ENCODE data around the gene TMEM81. TPM values are rescaled to one million over a fixed set of nuclear protein-coding genes. Genes with fewer than 3 reads are reported as not detected.

Gene TMEM81
- total RNA-seq, 1 donor, result 1.8 TPM

DNA sequence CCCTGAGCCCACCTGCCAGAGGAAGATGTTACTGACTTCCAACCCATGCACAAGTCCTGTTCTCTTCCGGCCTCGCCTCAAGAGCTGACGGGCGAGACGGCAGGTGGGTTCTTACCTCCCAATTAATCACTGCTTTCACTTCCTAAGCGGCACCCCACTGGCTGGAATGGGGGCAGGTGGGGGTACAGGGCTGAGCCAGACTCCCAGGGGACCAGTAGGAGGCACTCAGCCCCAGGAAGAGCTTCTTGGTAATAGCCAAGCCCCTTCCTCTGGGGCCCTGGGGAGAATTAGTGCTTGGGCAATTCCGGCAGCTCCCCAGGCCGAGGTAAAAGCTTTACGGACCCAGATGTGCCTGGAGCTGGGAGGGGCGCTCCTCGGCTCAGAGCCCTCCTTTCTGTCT is 31.6 kb downstream of the TMEM81 start:
- H3K36me3 ChIP-seq (ENCODE audit: insufficient read depth, low read length), result no peaks in the 10 kb centered on the region
- H3K4me3 ChIP-seq (ENCODE audit: insufficient read depth, low read length), result no peak overlapping the region
- TF ChIP-seq, protein P1, sequence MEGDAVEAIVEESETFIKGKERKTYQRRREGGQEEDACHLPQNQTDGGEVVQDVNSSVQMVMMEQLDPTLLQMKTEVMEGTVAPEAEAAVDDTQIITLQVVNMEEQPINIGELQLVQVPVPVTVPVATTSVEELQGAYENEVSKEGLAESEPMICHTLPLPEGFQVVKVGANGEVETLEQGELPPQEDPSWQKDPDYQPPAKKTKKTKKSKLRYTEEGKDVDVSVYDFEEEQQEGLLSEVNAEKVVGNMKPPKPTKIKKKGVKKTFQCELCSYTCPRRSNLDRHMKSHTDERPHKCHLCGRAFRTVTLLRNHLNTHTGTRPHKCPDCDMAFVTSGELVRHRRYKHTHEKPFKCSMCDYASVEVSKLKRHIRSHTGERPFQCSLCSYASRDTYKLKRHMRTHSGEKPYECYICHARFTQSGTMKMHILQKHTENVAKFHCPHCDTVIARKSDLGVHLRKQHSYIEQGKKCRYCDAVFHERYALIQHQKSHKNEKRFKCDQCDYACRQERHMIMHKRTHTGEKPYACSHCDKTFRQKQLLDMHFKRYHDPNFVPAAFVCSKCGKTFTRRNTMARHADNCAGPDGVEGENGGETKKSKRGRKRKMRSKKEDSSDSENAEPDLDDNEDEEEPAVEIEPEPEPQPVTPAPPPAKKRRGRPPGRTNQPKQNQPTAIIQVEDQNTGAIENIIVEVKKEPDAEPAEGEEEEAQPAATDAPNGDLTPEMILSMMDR (IDR thresholded peaks at IDR 0.05; ENCODE audit: extremely low read depth, low read depth, low read length), result no peak
- no peak overlapping the region for H3K4me2 ChIP-seq (ENCODE audit: insufficient read depth, low read length)
- H4K20me1 ChIP-seq (ENCODE audit: insufficient read depth, low read length), result no peaks in the 10 kb centered on the region
- H3K4me1 ChIP-seq (ENCODE audit: insufficient read depth, low read length), result no peaks in the 10 kb centered on the region
- H3K79me2 ChIP-seq (ENCODE audit: insufficient read depth, low read length), result no peaks in the 10 kb centered on the region
- no peak overlapping the region for H3K27ac ChIP-seq (ENCODE audit: low read depth, low read length)
- no peak overlapping the region for H2AFZ ChIP-seq (ENCODE audit: low read length)
- no peaks in the 10 kb centered on the region for H3K9me3 ChIP-seq (ENCODE audit: low read depth, low read length)
- DNase-seq (ENCODE audit: insufficient read length, low spot score, missing footprints), result no peak
- peaks cover 5% of the 10 kb centered on the region for H3K27me3 ChIP-seq (ENCODE audit: insufficient read depth, low read length)

DNA sequence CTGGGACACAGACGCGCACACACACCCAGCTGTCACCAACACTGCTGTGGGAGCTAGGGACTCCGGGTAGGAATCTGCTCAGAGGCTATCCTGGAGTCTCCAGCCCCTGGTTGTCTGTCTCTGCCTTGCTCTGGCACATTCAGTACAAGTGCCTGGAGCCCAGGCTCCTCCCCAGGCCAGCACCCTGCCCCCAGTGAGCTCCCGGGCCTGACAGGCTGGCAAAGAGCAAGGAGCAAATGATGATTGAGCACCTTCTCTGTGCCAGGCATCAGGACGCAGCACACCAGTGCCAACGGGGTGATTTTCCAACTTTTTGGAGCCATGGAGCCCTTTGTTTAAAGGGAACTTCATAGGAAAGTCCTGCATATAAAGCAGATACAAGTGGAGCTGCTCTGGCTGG is 34.8 kb downstream of the TMEM81 start:
- H2AFZ ChIP-seq (ENCODE audit: low read length), result no peak overlapping the region
- no peaks in the 10 kb centered on the region for H3K79me2 ChIP-seq (ENCODE audit: insufficient read depth, low read length)
- no peaks in the 10 kb centered on the region for H3K9me3 ChIP-seq (ENCODE audit: low read depth, low read length)
- TF ChIP-seq, protein P1 (IDR thresholded peaks at IDR 0.05; ENCODE audit: extremely low read depth, low read depth, low read length), result no peak
- peaks cover 28% of the 10 kb centered on the region for H3K27me3 ChIP-seq (ENCODE audit: insufficient read depth, low read length)
- no peak for DNase-seq (ENCODE audit: insufficient read length, low spot score, missing footprints)
- no peaks in the 10 kb centered on the region for H3K36me3 ChIP-seq (ENCODE audit: insufficient read depth, low read length)
- no peak overlapping the region for H3K4me3 ChIP-seq (ENCODE audit: insufficient read depth, low read length)
- H4K20me1 ChIP-seq (ENCODE audit: insufficient read depth, low read length), result no peaks in the 10 kb centered on the region
- no peak overlapping the region for H3K27ac ChIP-seq (ENCODE audit: low read depth, low read length)
- no peak overlapping the region for H3K4me2 ChIP-seq (ENCODE audit: insufficient read depth, low read length)
- no peaks in the 10 kb centered on the region for H3K4me1 ChIP-seq (ENCODE audit: insufficient read depth, low read length)

DNA sequence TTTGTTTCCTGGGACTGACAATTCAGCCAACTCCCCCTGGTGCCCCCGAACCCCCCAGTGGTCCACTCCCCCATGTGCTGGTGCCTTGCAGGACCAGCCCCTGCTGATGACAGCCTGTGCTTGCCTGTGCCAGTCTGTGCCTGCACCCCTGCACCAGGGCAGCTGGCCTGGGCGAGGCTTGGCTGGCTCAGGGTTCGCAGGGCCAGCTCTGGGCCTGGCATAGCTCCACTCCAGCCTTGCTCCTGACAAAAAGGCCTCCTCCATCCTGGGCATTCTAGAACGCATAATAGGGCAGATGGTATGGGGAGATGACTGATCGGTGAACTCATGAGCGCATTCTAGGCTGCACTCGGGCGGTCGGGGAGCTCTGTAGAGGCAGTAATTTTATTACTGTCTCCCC is 35.9 kb downstream of the TMEM81 start:
- H3K4me3 ChIP-seq (ENCODE audit: insufficient read depth, low read length), result no peak overlapping the region
- TF ChIP-seq, protein P1 (IDR thresholded peaks at IDR 0.05; ENCODE audit: extremely low read depth, low read depth, low read length), result no peak
- H3K36me3 ChIP-seq (ENCODE audit: insufficient read depth, low read length), result no peaks in the 10 kb centered on the region
- no peak overlapping the region for H3K4me2 ChIP-seq (ENCODE audit: insufficient read depth, low read length)
- H3K4me1 ChIP-seq (ENCODE audit: insufficient read depth, low read length), result no peaks in the 10 kb centered on the region
- no peak overlapping the region for H2AFZ ChIP-seq (ENCODE audit: low read length)
- H3K9me3 ChIP-seq (ENCODE audit: low read depth, low read length), result no peaks in the 10 kb centered on the region
- H3K27me3 ChIP-seq (ENCODE audit: insufficient read depth, low read length), result peaks cover 38% of the 10 kb centered on the region
- no peak overlapping the region for H3K27ac ChIP-seq (ENCODE audit: low read depth, low read length)
- no peaks in the 10 kb centered on the region for H3K79me2 ChIP-seq (ENCODE audit: insufficient read depth, low read length)
- DNase-seq (ENCODE audit: insufficient read length, low spot score, missing footprints), result no peak
- H4K20me1 ChIP-seq (ENCODE audit: insufficient read depth, low read length), result no peaks in the 10 kb centered on the region

DNA sequence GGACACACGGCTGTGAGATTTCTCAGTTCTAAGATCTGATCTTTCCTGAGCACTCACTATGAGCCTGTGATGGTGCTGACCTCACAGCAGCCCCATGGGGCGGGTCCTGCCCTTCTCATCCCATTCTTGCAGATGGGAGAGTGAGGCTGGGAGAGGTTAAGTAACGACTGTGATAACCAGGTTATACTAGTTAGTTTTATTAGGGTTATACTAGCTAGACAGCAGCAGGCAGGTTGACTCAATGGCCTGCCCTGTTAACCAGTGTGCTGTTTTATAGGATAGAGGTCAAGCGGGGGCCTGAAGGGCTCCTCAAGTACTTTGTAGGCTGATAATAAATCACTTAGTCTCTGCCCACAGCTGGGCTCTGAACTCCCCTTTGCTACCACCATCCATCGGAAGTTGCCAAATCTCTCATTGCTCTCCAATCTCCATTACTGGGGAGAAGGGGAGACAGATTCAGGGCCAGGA is 36.5 kb downstream of the TMEM81 start:
- DNase-seq (ENCODE audit: insufficient read length, low spot score, missing footprints), result no peak
- Histone ChIP-seq H2AFZ (ENCODE audit: low read length) (no peak overlapping the region), H4K20me1 (ENCODE audit: insufficient read depth, low read length) (no peaks in the 10 kb centered on the region), H3K36me3 (ENCODE audit: insufficient read depth, low read length) (no peaks in the 10 kb centered on the region), H3K4me1 (ENCODE audit: insufficient read depth, low read length) (no peaks in the 10 kb centered on the region), H3K4me2 (ENCODE audit: insufficient read depth, low read length) (no peak overlapping the region), H3K4me3 (ENCODE audit: insufficient read depth, low read length) (no peak overlapping the region), H3K27me3 (ENCODE audit: insufficient read depth, low read length) (peaks cover 40% of the 10 kb centered on the region), H3K79me2 (ENCODE audit: insufficient read depth, low read length) (no peaks in the 10 kb centered on the region), H3K27ac (ENCODE audit: low read depth, low read length) (no peak overlapping the region), H3K9me3 (ENCODE audit: low read depth, low read length) (no peaks in the 10 kb centered on the region)
- TF ChIP-seq, protein P1 (IDR thresholded peaks at IDR 0.05; ENCODE audit: extremely low read depth, low read depth, low read length), result no peak
